Calu3 (cell line): Measurements from ENCODE around the gene GASK1B. TPM values are rescaled to one million over a fixed set of nuclear protein-coding genes. Genes with fewer than 3 reads are reported as not detected.

Experiments
- BruUV-seq: library from RNA; stranded (reverse); fragments of 400-500 nt; replicated peaks from 2 replicates; lab custom pipeline; 2021; lab: Mats Ljungman, UMichigan
- CTCF ChIA-PET: fragments of 300-600 bp; sonication (Branson Sonifier 250); formaldehyde crosslinking; loops from one replicate; lab custom pipeline; 2022; ENCODE audit warnings: antibody characterized with exemption; lab: Charles Lee
- DNase-seq: peaks from one replicate; pipeline ENCODE4 v3.0.0; 2022
- H3K27ac Mint-ChIP-seq: one replicate; pipeline ENCODE4 v1.8.0; 2022; ENCODE audit warnings: mixed read lengths; ENCODE audit not compliant: unreplicated experiment
- H3K27me3 Mint-ChIP-seq: one replicate; pipeline ENCODE4 v1.8.0; 2022; ENCODE audit warnings: mixed read lengths; ENCODE audit not compliant: unreplicated experiment
- H3K36me3 Mint-ChIP-seq: one replicate; pipeline ENCODE4 v1.8.0; 2022; ENCODE audit warnings: mild to moderate bottlenecking, moderate library complexity, mixed read lengths; ENCODE audit not compliant: insufficient read depth, unreplicated experiment
- H3K4me1 Mint-ChIP-seq: one replicate; pipeline ENCODE4 v1.8.0; 2022; ENCODE audit warnings: mild to moderate bottlenecking, low read depth, mixed read lengths; ENCODE audit not compliant: unreplicated experiment
- H3K4me3 Mint-ChIP-seq: one replicate; pipeline ENCODE4 v1.8.0; 2022; ENCODE audit warnings: mild to moderate bottlenecking, low read depth, moderate library complexity, mixed read lengths; ENCODE audit not compliant: unreplicated experiment
- H3K9me3 Mint-ChIP-seq: one replicate; pipeline ENCODE4 v1.8.0; 2022; ENCODE audit warnings: low read depth, mixed read lengths; ENCODE audit not compliant: unreplicated experiment
- CTCF ChIP-seq: fragments of 200-600 bp; IDR thresholded peaks from one replicate; pipeline ENCODE4 v1.8.0; 2022; ENCODE audit warnings: antibody characterized with exemption; ENCODE audit not compliant: unreplicated experiment
- intact Hi-C: fragments of 100-400 bp; cut with micrococcal nuclease; formaldehyde crosslinking; loops from one replicate; pipeline ENCODE4 v1.10.0; 2022; ENCODE audit not compliant: unreplicated experiment
- total RNA-seq: library from RNA; stranded (reverse); gene quantifications from 2 replicates; pipeline ENCODE4 v1.2.3, GENCODE V29; 2022

The GASK1B gene
- total RNA-seq, 1 experiment from 2014 or later: 2.3 TPM

DNA sequence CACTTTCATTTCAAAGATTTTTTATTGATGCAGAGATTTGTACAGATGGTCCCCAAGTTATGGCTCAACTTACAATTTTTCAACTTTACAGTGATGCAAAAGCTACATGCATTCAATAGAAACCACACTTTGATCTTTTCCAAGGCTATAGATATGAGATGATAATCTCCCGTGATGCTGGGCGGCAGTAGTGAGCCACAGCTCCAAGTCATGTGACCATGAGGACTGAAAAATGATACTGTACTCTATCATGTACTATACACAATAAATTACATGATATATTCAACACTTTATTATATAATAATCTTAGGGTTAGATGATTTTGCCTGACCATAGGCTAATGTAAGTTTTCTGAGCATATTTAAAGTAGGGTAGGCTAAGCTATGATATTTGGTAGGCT lies 14.0 kb upstream of the GASK1B start:
- H3K4me1 Mint-ChIP-seq: no peaks in the 10 kb centered on the region
- no peaks in the 10 kb centered on the region for H3K36me3 Mint-ChIP-seq
- CTCF ChIA-PET: no interaction called here
- H3K9me3 Mint-ChIP-seq: no peaks in the 10 kb centered on the region
- TF ChIP-seq CTCF: no peak
- intact Hi-C loops: no loop called here
- no peak overlapping the region for H3K4me3 Mint-ChIP-seq
- H3K27me3 Mint-ChIP-seq: no peaks in the 10 kb centered on the region
- no TSS peak for BruUV-seq
- DNase-seq: no peak
- no peak overlapping the region for H3K27ac Mint-ChIP-seq

- TF ChIP-seq CTCF: no peak
- Mint-ChIP-seq H3K4me3 (no peak overlapping the region), H3K27me3 (no peaks in the 10 kb centered on the region), H3K4me1 (peaks cover under 1% of the 10 kb centered on the region), H3K36me3 (no peaks in the 10 kb centered on the region), H3K9me3 (no peaks in the 10 kb centered on the region), H3K27ac (no peak overlapping the region)
- no peak for DNase-seq
- CTCF ChIA-PET: no interaction called here
- no TSS peak for BruUV-seq
- intact Hi-C loops: no loop called here
These were observed 9.9 kb upstream of the GASK1B start for GRCh38 chr4:158182736-158183135.

GRCh38 chr4:158181906-158182305 lies 9.1 kb upstream of the GASK1B start:
- intact Hi-C loops: no loop called here
- peaks cover 9% of the 10 kb centered on the region for H3K4me1 Mint-ChIP-seq
- no peak overlapping the region for H3K27ac Mint-ChIP-seq
- H3K4me3 Mint-ChIP-seq: no peak overlapping the region
- DNase-seq: no peak
- H3K36me3 Mint-ChIP-seq: no peaks in the 10 kb centered on the region
- TF ChIP-seq CTCF: no peak
- CTCF ChIA-PET: no interaction called here
- no peaks in the 10 kb centered on the region for H3K27me3 Mint-ChIP-seq
- no peaks in the 10 kb centered on the region for H3K9me3 Mint-ChIP-seq
- no TSS peak for BruUV-seq

GRCh38 chr4:158179465-158179864 lies 6.6 kb upstream of the GASK1B start:
- Mint-ChIP-seq H3K4me3 (no peak overlapping the region), H3K27me3 (no peaks in the 10 kb centered on the region), H3K4me1 (peaks cover 23% of the 10 kb centered on the region), H3K27ac (no peak overlapping the region), H3K36me3 (no peaks in the 10 kb centered on the region), H3K9me3 (no peaks in the 10 kb centered on the region)
- no peak for DNase-seq
- BruUV-seq: no TSS peak
- intact Hi-C loops: no loop called here
- TF ChIP-seq CTCF: no peak
- CTCF ChIA-PET: no interaction called here
